ENCODE measurements around the gene SEC31B. TPM values are rescaled to one million over a fixed set of nuclear protein-coding genes. Genes with fewer than 3 reads are reported as not detected.

Gene SEC31B
- total and polyA plus RNA-seq, 3 donors from 2014 or later = 23.1 to 42.0 (median 32.8) TPM

GRCh38 chr10:100560248-100560647, 40.6 kb upstream of the SEC31B start:
- intact Hi-C loops (cut with DNase I; ENCODE audit: low total_unique reads) = no loop called here
- Histone ChIP-seq H3K36me3 (ENCODE audit: low read depth, missing control alignments) (no peaks in the 10 kb centered on the region), H3K4me1 (peaks cover 12% of the 10 kb centered on the region), H3K27me3 (no peaks in the 10 kb centered on the region), H3K4me3 (no peak overlapping the region), H3K27ac (no peak overlapping the region), H3K9me3 (no peaks in the 10 kb centered on the region)
- WGBS, 2 donors = 100% methylated on average over 1 of the region's 1 CpG
- TF ChIP-seq POLR2A (IDR thresholded peaks at IDR 0.05) (no peak), CTCF (IDR thresholded peaks at IDR 0.05) (no peak)
- no peak for DNase-seq

GRCh38 chr10:100554902-100555301, 35.2 kb upstream of the SEC31B start:
- DNase-seq = no peak
- Histone ChIP-seq H3K4me1 (no peaks in the 10 kb centered on the region), H3K27ac (no peak overlapping the region), H3K4me3 (no peak overlapping the region), H3K9me3 (no peaks in the 10 kb centered on the region), H3K27me3 (no peaks in the 10 kb centered on the region), H3K36me3 (ENCODE audit: low read depth, missing control alignments) (no peaks in the 10 kb centered on the region)
- WGBS, 2 donors = 88 to 94% methylated on average over 2 of the region's 2 CpGs
- TF ChIP-seq CTCF (IDR thresholded peaks at IDR 0.05) (no peak), POLR2A (IDR thresholded peaks at IDR 0.05) (no peak)
- intact Hi-C loops (cut with DNase I; ENCODE audit: low total_unique reads) = no loop called here

GRCh38 chr10:100553929-100554328, 34.3 kb upstream of the SEC31B start:
- Histone ChIP-seq H3K36me3 (ENCODE audit: low read depth, missing control alignments) (no peaks in the 10 kb centered on the region), H3K9me3 (no peaks in the 10 kb centered on the region), H3K4me3 (no peak overlapping the region), H3K27me3 (no peaks in the 10 kb centered on the region), H3K4me1 (no peaks in the 10 kb centered on the region), H3K27ac (no peak overlapping the region)
- no peak for TF ChIP-seq CTCF (IDR thresholded peaks at IDR 0.05)
- TF ChIP-seq POLR2A (IDR thresholded peaks at IDR 0.05) = no peak
- WGBS, 2 donors = 88 to 91% methylated on average over 3 of the region's 3 CpGs
- no peak for DNase-seq
- intact Hi-C loops (cut with DNase I; ENCODE audit: low total_unique reads) = no loop called here

GRCh38 chr10:100551738-100552137, 32.1 kb upstream of the SEC31B start:
- intact Hi-C loops (cut with DNase I; ENCODE audit: low total_unique reads) = no loop called here
- DNase-seq = no peak

More at GRCh38 chr10:100551738-100552137, 32.1 kb upstream of the SEC31B start:
- H3K4me1 ChIP-seq = no peaks in the 10 kb centered on the region
- no peak overlapping the region for H3K4me3 ChIP-seq
- H3K27ac ChIP-seq = no peak overlapping the region
- 76 to 77% methylated on average over 5 of the region's 5 CpGs for WGBS, 2 donors
- H3K36me3 ChIP-seq (ENCODE audit: low read depth, missing control alignments) = no peaks in the 10 kb centered on the region
- H3K9me3 ChIP-seq = no peaks in the 10 kb centered on the region
- no peaks in the 10 kb centered on the region for H3K27me3 ChIP-seq
- TF ChIP-seq POLR2A (IDR thresholded peaks at IDR 0.05) (no peak), CTCF (IDR thresholded peaks at IDR 0.05) (no peak)

Measured in testis (tissue), 3 donors.